Ishikawa (cell line): ENCODE measurements around the gene RAPGEF5.

Experiments
- CEBPB ChIP-seq: IDR thresholded peaks from 2 replicates; pipeline ENCODE4 v1.6.1; 2012
- CREB1 ChIP-seq: IDR thresholded peaks from 2 replicates; pipeline ENCODE4 v1.6.1; 2012; ENCODE audit warnings: low read depth
- EGR1 ChIP-seq: IDR thresholded peaks from 2 replicates; pipeline ENCODE4 v1.6.1; 2012
- EP300 ChIP-seq: IDR thresholded peaks from 2 replicates; pipeline ENCODE4 v1.6.1; 2012; ENCODE audit warnings: borderline replicate concordance
- FOXM1 ChIP-seq: IDR thresholded peaks from 2 replicates; pipeline ENCODE4 v1.6.1; 2012; ENCODE audit warnings: low read depth, borderline replicate concordance
- NFIC ChIP-seq: IDR thresholded peaks from 2 replicates; pipeline ENCODE4 v1.6.1; 2012
- RAD21 ChIP-seq: IDR thresholded peaks from 2 replicates; pipeline ENCODE4 v1.6.1; 2012; ENCODE audit warnings: low read depth
- TAF1 ChIP-seq: IDR thresholded peaks from 2 replicates; pipeline ENCODE4 v1.6.1; 2012; ENCODE audit warnings: low read depth, mild to moderate bottlenecking
- TCF12 ChIP-seq: IDR thresholded peaks from 2 replicates; pipeline ENCODE4 v1.6.1; 2012; ENCODE audit warnings: low read depth
- TEAD4 ChIP-seq: IDR thresholded peaks from 2 replicates; pipeline ENCODE4 v1.6.1; 2012
- YY1 ChIP-seq: IDR thresholded peaks from 2 replicates; pipeline ENCODE4 v1.6.1; 2012; ENCODE audit warnings: low read depth
- ZBTB7A ChIP-seq: IDR thresholded peaks from 2 replicates; pipeline ENCODE4 v1.6.1; 2012; ENCODE audit warnings: low read depth
- TF ChIP-seq, protein P1 (sequence below): IDR thresholded peaks from 2 replicates; pipeline ENCODE4 v1.6.1; 2012
- TF ChIP-seq, protein P2 (sequence below): IDR thresholded peaks from 2 replicates; pipeline ENCODE4 v1.6.1; 2012
- TF ChIP-seq, protein P3 (sequence below): IDR thresholded peaks from 2 replicates; pipeline ENCODE4 v1.6.1; 2012; ENCODE audit warnings: low read depth, mild to moderate bottlenecking

RAPGEF5 gene

DNA sequence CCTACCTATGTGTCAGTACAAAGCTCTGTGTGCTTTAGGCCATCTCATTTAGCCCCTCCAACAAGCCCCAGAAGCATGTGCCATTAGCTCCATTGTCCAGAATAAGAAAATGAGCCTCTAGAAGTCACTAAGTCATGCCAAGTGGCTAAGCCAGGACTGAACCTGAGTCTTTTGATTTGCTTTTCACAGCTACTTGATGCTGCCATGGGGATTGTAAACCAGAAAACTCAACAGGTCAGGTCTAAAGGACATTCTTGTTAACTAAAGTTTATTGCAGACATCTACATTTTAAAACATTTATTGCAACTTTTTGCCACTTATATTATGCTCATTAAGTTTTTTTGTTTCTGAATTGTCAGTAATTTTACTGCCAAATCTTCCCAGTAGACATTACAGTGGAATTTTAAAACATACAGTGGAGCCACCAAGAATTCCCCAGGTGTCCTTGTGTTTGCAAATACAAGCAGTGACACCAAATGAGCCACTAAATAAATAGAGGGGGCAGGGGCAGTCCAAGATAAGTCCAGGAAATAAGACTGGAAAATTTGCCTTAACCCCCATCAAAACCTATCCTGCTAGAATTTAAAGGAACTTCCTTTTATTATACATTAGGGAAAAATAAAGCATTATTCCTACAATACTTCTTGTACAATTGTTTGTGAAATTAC, 115.9 kb downstream of the RAPGEF5 start:
- no peak for TF ChIP-seq CREB1
- TF ChIP-seq CEBPB, result no peak
- no peak for TF ChIP-seq TAF1
- TF ChIP-seq, protein P1, sequence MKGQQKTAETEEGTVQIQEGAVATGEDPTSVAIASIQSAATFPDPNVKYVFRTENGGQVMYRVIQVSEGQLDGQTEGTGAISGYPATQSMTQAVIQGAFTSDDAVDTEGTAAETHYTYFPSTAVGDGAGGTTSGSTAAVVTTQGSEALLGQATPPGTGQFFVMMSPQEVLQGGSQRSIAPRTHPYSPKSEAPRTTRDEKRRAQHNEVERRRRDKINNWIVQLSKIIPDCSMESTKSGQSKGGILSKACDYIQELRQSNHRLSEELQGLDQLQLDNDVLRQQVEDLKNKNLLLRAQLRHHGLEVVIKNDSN, result no peak
- TF ChIP-seq, protein P2, sequence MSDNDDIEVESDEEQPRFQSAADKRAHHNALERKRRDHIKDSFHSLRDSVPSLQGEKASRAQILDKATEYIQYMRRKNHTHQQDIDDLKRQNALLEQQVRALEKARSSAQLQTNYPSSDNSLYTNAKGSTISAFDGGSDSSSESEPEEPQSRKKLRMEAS, result no peak
- no peak for TF ChIP-seq TCF12
- no peak for TF ChIP-seq NFIC
- no peak for TF ChIP-seq RAD21
- TF ChIP-seq, protein P3, sequence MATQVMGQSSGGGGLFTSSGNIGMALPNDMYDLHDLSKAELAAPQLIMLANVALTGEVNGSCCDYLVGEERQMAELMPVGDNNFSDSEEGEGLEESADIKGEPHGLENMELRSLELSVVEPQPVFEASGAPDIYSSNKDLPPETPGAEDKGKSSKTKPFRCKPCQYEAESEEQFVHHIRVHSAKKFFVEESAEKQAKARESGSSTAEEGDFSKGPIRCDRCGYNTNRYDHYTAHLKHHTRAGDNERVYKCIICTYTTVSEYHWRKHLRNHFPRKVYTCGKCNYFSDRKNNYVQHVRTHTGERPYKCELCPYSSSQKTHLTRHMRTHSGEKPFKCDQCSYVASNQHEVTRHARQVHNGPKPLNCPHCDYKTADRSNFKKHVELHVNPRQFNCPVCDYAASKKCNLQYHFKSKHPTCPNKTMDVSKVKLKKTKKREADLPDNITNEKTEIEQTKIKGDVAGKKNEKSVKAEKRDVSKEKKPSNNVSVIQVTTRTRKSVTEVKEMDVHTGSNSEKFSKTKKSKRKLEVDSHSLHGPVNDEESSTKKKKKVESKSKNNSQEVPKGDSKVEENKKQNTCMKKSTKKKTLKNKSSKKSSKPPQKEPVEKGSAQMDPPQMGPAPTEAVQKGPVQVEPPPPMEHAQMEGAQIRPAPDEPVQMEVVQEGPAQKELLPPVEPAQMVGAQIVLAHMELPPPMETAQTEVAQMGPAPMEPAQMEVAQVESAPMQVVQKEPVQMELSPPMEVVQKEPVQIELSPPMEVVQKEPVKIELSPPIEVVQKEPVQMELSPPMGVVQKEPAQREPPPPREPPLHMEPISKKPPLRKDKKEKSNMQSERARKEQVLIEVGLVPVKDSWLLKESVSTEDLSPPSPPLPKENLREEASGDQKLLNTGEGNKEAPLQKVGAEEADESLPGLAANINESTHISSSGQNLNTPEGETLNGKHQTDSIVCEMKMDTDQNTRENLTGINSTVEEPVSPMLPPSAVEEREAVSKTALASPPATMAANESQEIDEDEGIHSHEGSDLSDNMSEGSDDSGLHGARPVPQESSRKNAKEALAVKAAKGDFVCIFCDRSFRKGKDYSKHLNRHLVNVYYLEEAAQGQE, result no peak
- no peak for TF ChIP-seq EP300

DNA sequence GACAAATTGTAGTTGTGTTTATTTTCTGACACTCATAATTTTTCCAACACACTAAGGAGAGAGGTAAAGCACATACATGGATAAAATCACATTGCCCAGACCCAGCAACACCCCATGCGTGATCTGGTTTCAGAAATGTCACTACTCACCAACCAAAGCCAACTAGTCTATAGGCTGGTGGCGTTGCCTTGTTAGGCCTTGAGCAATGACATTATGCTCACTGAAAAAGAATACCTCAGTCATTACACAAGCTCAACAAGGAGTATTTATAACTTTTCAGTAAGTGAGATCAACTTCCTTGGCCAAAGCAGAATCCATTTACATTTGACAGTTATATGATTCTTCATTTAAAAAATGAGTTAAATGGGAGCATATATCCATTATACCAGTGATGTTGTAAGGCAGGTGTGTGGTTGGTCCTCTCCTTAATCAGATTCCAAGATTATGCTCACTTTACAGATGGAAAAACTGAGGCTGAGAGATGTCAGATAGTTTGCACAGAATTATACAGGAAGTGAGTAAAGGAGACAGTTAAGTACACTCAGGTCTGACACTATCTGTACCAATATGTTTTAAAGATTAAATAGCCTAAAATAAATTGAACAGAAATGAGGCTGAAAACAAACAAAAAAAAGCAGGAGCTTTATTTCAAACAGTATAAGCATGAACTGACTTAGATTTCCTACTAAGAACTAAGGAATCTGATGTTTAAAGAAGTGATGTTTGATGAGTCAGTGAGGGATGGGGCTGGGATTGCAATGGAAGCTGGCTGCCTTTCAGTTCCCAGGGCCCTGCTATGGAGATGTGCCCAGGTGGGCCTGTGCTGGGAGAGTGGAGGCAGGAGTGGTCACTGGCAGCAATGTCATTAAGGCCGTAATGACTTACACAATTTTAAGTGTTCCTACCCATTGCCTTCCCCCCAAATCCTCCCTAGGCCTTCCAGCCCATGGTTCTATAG, 118.3 kb downstream of the RAPGEF5 start:
- TF ChIP-seq CEBPB (no peak), TAF1 (no peak), TEAD4 (no peak), NFIC (no peak), YY1 (no peak), FOXM1 (no peak), EP300 (no peak), CREB1 (no peak), EGR1 (no peak), TCF12 (no peak), ZBTB7A (no peak), RAD21 (no peak)
- TF ChIP-seq, protein P3, result no peak
- TF ChIP-seq, protein P1, result no peak
- TF ChIP-seq, protein P2, result no peak

DNA sequence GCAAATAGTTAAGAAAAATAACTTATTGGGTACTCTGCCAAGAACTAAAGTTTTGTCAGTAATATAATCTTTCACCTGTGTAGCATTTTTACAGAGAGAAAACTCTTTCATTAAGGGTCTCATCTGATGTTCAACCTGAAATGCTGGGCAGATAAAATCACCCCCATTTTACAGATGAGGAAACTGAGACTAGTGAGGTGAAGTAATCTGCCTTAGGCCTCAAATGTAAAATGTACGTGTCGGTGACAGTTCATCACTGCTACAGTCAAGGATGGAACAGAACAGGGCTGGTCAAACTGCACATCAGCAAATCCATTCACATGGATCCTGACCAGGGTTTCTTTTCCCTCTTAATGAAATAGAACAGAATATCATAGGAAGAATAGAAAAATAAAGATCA, 121.8 kb downstream of the RAPGEF5 start:
- TF ChIP-seq, protein P3, result no peak

DNA sequence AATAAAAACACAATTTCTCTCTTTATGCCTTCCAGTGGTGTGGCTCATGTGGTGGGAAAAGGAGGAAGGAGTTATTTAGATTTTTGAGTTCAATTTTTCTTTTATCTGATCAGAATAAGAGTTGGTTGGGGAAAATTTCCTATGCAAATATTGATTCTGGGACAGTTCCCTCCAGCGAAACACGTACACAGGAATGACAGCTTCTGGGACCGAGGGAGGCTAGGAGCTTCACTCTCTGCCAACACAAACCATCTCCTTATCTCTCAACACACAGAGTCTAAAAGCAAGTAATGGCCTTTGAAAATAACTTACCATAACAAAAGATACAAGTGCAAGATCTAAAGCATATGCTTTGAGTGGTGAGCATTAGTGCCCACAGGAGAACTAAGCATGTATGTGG, 122.7 kb downstream of the RAPGEF5 start:
- TF ChIP-seq TAF1 (no peak), FOXM1 (no peak), EP300 (no peak), ZBTB7A (no peak), TCF12 (no peak), RAD21 (no peak), TEAD4 (no peak), CEBPB (no peak), EGR1 (no peak), CREB1 (no peak), NFIC (no peak), YY1 (no peak)
- TF ChIP-seq, protein P1, result no peak
- TF ChIP-seq, protein P2, result no peak
- TF ChIP-seq, protein P3, result no peak
